GM18526 (cell line): ENCODE data around the gene PRKAR1B.

Experiments
- POLR2A ChIP-seq: IDR thresholded peaks from 3 replicates; pipeline ENCODE4 v1.6.1; 2011; ENCODE audit not compliant: insufficient read length; ENCODE audit errors: extremely low read depth

PRKAR1B gene

DNA sequence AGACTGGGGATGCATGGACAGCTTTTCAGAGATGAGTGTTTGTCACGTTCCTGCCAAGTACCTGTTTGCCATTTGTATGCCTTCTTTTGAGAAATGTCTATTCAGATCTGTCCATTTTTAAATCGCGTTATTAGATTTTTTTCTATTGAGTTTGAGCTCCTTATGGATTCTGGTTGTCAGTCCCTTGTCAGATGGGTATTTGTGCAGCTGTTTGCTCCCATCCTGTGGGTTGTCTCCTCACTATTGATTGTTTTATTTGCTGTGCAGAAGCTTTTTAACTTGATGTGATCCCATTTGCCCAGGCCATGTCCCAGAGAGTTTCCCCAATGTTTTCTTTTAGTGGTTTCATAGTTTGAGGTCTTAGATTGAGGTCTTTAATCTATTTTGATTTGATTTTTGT is 5.5 kb upstream of the PRKAR1B start:
- no peak for TF ChIP-seq POLR2A

- no peak for TF ChIP-seq POLR2A
Measured at GRCh38 chr7:732094-732541, 5.0 kb upstream of the PRKAR1B start.

GRCh38 chr7:731440-732085 is 4.5 kb upstream of the PRKAR1B start:
- TF ChIP-seq POLR2A: no peak

- no peak for TF ChIP-seq POLR2A
Measured at GRCh38 chr7:730501-731439, 3.7 kb upstream of the PRKAR1B start.

- TF ChIP-seq POLR2A: no peak
Measured at GRCh38 chr7:729140-730000, 2.3 kb upstream of the PRKAR1B start.

GRCh38 chr7:728602-729001 is 1.5 kb upstream of the PRKAR1B start:
- no peak for TF ChIP-seq POLR2A

DNA sequence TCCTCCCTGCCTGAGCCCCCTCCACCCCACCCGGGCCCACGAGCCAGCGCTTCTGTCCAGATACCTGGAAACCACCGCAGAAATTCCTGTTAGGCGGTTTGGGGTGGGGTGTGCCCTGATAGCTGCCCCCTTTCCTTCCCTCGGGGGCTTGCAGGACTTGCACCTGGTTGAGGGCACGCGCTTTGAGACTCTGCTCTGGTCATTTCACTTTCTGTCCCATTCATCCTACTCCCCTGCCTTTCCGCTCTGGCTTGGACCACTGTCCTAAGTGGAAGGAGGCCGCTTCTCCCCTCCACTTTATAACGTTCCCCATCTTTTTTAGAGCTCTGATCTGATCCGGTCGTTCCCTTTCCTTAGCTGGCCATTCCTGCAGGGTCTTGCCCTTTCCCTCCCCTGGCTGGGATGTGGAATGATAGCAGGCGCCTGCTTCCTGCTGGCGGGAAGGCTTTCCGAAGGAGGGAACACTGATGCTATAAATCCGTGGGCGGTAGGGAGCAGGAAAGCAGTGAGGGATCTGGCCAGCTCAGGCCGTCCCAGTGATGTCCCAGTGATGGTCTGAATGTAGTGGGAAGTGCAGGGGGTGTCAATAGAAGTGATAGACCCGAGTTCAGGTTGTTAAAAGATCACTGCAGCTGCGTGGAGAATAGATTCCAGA is 852 bp upstream of the PRKAR1B start:
- TF ChIP-seq POLR2A: no peak

- no peak for TF ChIP-seq POLR2A
Measured at GRCh38 chr7:726854-727103, 302 bp downstream of the PRKAR1B start.

DNA sequence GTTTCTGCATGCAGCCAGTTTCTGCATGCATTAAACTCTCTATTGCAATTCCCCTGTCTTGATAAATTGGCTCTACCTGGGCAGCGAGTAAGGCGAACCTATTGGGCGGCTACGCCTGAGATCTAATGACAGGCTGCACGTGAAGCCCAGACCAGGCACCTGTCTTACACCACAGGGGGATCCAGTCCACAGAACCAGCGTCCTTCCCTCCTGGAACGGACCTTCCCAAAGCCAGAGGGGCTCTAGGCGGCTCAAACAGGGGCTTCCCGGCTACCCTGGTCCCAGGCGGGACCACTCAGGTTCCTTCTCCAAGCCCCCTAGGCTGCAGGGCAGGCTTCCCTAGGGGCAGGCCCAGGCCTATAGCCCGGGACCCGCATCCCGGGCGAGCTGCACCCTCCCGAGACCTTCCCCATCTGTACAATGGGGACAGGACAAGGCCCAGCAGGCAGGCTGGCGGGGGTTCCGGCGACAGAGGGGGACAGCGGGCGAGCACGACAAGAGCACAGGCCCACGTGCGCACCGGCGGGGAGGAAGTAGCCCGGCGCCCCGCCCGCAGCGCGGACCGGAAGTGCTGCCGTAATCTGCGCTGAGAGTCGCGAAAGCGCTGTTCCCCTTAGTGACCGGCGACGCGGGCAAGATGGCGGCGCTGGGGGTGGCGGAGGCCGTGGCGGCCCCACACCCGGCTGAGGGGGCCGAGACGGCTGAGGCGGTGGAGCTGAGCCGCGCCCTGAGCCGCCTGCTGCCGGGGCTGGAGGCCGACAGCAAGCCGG is 812 bp downstream of the PRKAR1B start, which contains the start of gene DNAAF5:
DNAAF5 (plus strand) TSS at position 616 of the 770 bp plus-strand sequence; CDS start at position 638, 22 bp downstream.
- peak; percentile 79 for TF ChIP-seq POLR2A

- TF ChIP-seq POLR2A: no peak
Measured at GRCh38 chr7:725223-726005, 1.7 kb downstream of the PRKAR1B start.

DNA sequence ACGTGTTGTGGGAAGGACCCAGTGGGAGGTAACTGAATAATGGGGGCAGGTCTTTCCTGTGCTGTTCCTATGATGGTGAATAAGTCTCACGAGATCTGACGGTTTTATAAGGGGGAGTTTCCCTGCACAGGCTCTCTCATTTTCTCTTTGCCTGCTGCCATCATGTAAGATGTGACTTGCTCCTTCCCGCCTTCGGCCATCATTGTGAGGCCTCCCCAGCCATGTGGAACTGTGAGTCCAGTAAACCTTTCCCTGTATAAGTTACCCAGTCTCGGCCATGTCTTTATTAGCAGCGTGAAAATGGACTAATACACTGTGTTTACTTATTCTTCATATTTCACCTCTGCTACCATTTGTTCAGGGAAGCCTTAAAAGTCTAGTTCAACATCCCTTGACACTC is 2.8 kb downstream of the PRKAR1B start:
- no peak for TF ChIP-seq POLR2A

DNA sequence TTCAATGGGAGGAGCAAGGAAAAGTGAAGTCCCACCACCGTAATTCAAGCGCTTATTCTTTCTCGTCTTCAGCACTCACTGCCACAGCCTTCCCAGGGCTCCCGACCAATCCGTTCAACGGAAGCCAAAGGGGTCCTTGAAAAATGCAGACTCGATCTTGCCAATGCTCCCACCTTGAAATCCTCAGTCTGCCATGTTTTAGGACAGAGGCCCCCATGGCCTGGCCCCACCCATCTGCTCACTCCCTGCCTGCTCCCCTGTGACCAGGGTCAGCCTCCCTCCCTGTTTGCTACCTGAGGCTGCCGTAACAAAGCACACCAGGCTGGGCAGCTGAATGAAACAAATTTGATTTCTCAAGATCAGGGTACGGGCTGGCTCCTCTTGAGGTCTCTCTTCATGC is 3.5 kb downstream of the PRKAR1B start:
- no peak for TF ChIP-seq POLR2A

- no peak for TF ChIP-seq POLR2A
Measured at GRCh38 chr7:721619-722248, 5.3 kb downstream of the PRKAR1B start.
